Thyroid gland (tissue), 4 donors: ENCODE measurements around the gene TTC22. TPM values are rescaled to one million over a fixed set of nuclear protein-coding genes. Genes with fewer than 3 reads are reported as not detected.

Source experiments
- DNase-seq, 2 donors: peaks; one replicate each; pipeline ENCODE4 v3.0.0-alpha.2; 2019
- H3K27ac ChIP-seq, 3 donors: fragments of 200-600 bp; sonication (generic); 1 replicate in 2 of 3; 2 replicates in 1 of 3; pipeline ENCODE4 v1.5.1; 2016 to 2019; ENCODE audit warnings: mild to moderate bottlenecking in 1 of 3, moderate library complexity in 1 of 3
- H3K27me3 ChIP-seq: fragments of 200-600 bp; sonication (generic); one replicate; pipeline ENCODE4 v1.5.1; 2019
- H3K36me3 ChIP-seq, 2 donors: fragments of 200-600 bp; sonication (generic); one replicate each; pipeline ENCODE4 v1.5.1; 2016 to 2019
- H3K4me1 ChIP-seq, 2 donors: fragments of 200-600 bp; sonication (generic); one replicate each; pipeline ENCODE4 v1.5.1; 2017 to 2019
- H3K4me3 ChIP-seq, 3 donors: fragments of 200-600 bp; sonication (generic); replicated peaks in 1 of 3; 1 replicate in 2 of 3; 2 replicates in 1 of 3; pipeline ENCODE4 v1.5.1; 2016; ENCODE audit warnings: mild to moderate bottlenecking in 1 of 3
- H3K9me3 ChIP-seq: fragments of 200-600 bp; sonication (generic); one replicate; pipeline ENCODE4 v1.5.1; 2017
- CTCF ChIP-seq, 6 experiments: fragments of 200-600 bp in 3 of 6; fragments of 450-650 bp in 3 of 6; sonication (generic) in 3 of 6; IDR thresholded peaks; one replicate each; pipeline ENCODE4 v1.5.1; 2016 to 2019; ENCODE audit warnings: antibody characterized with exemption in 6 of 6, mild to moderate bottlenecking in 2 of 6, inconsistent platforms in 1 of 6, moderate library complexity in 1 of 6
- POLR2A ChIP-seq, 2 donors: fragments of 450-650 bp; IDR thresholded peaks; one replicate each; pipeline ENCODE4 v1.6.1; 2017; ENCODE audit warnings: antibody characterized with exemption in 2 of 2, mild to moderate bottlenecking in 2 of 2, moderate library complexity in 1 of 2
- WGBS, 2 donors: methylation state at CpG; one replicate each; pipeline ENCODE4 v1.1.5; 2017; 5-methylcytosine and 5-hydroxymethylcytosine counted together
- intact Hi-C: fragments of 100-400 bp; cut with DNase I; formaldehyde crosslinking; loops from one replicate; pipeline ENCODE4 v1.15.1; 2023
- total RNA-seq, 4 donors: library from RNA; depleted of rRNA; stranded (reverse); fragments of >200 nt; gene quantifications; one replicate each; pipeline ENCODE4 v1.2.3, GENCODE V29; 2016

The TTC22 gene
- total RNA-seq, 4 donors from 2014 or later = 8.0 to 14.0 (median 11.1) TPM

GRCh38 chr1:54819733-54820132 lies 18.6 kb upstream of the TTC22 start:
- intact Hi-C loops = loop anchor here (10.0 kb wide), 1 partner anchor 325 kb away; no protein-coding TSS in a partner anchor
- TF ChIP-seq CTCF (IDR thresholded peaks at IDR 0.05) (no peak), POLR2A (IDR thresholded peaks at IDR 0.05) (no peak)
- no peaks in the 10 kb centered on the region for H3K4me1 ChIP-seq
- no peaks in the 10 kb centered on the region for H3K9me3 ChIP-seq
- H3K27ac ChIP-seq = no peak overlapping the region
- H3K36me3 ChIP-seq = no peaks in the 10 kb centered on the region
- H3K4me3 ChIP-seq = no peak overlapping the region
- no peaks in the 10 kb centered on the region for H3K27me3 ChIP-seq
- no peak for DNase-seq

GRCh38 chr1:54819195-54819536 lies 18.0 kb upstream of the TTC22 start:
- TF ChIP-seq POLR2A (IDR thresholded peaks at IDR 0.05) = no peak
- no peak for DNase-seq
- H3K36me3 ChIP-seq = no peaks in the 10 kb centered on the region
- no peaks in the 10 kb centered on the region for H3K9me3 ChIP-seq
- H3K27ac ChIP-seq = no peak overlapping the region
- no peak overlapping the region for H3K4me3 ChIP-seq
- no peaks in the 10 kb centered on the region for H3K27me3 ChIP-seq
- intact Hi-C loops = loop anchor here (10.0 kb wide), 1 partner anchor 324 kb away; no protein-coding TSS in a partner anchor
- H3K4me1 ChIP-seq = no peaks in the 10 kb centered on the region
- WGBS, 2 donors = 79 to 80% methylated on average over 4 of the region's 4 CpGs

- no peaks in the 10 kb centered on the region for H3K27me3 ChIP-seq
- no peaks in the 10 kb centered on the region for H3K9me3 ChIP-seq
- no peaks in the 10 kb centered on the region for H3K36me3 ChIP-seq
- 64 to 72% methylated on average over 5 of the region's 5 CpGs for WGBS, 2 donors
- TF ChIP-seq CTCF (IDR thresholded peaks at IDR 0.05) (no peak), POLR2A (IDR thresholded peaks at IDR 0.05) (no peak)
- no peak overlapping the region for H3K4me3 ChIP-seq
- H3K4me1 ChIP-seq = no peaks in the 10 kb centered on the region
- DNase-seq = no peak
- no peak overlapping the region for H3K27ac ChIP-seq
- intact Hi-C loops = loop anchor here (10.0 kb wide), 1 partner anchor 324 kb away; no protein-coding TSS in a partner anchor
These were observed 17.5 kb upstream of the TTC22 start for GRCh38 chr1:54818461-54819194.

GRCh38 chr1:54816951-54817350 lies 15.8 kb upstream of the TTC22 start:
- 89 to 91% methylated on average over 13 of the region's 13 CpGs for WGBS, 2 donors
- DNase-seq = no peak
- intact Hi-C loops = loop anchor here (10.0 kb wide), 1 partner anchor 322 kb away; no protein-coding TSS in a partner anchor

GRCh38 chr1:54816130-54816529 lies 15.0 kb upstream of the TTC22 start:
- intact Hi-C loops = loop anchor here (10.0 kb wide), 1 partner anchor 321 kb away; no protein-coding TSS in a partner anchor
- H3K9me3 ChIP-seq = no peaks in the 10 kb centered on the region
- no peak overlapping the region for H3K27ac ChIP-seq
- no peak overlapping the region for H3K4me3 ChIP-seq
- WGBS, 2 donors = 79 to 88% methylated on average over 4 to 6 of the region's 6 CpGs
- no peak for DNase-seq
- H3K4me1 ChIP-seq = no peaks in the 10 kb centered on the region
- no peaks in the 10 kb centered on the region for H3K36me3 ChIP-seq
- TF ChIP-seq CTCF (IDR thresholded peaks at IDR 0.05) (no peak), POLR2A (IDR thresholded peaks at IDR 0.05) (no peak)
- no peaks in the 10 kb centered on the region for H3K27me3 ChIP-seq

More at GRCh38 chr1:54816951-54817350, 15.8 kb upstream of the TTC22 start:
- no peaks in the 10 kb centered on the region for H3K27me3 ChIP-seq
- no peaks in the 10 kb centered on the region for H3K4me1 ChIP-seq
- no peaks in the 10 kb centered on the region for H3K36me3 ChIP-seq
- TF ChIP-seq POLR2A (IDR thresholded peaks at IDR 0.05) = no peak
- TF ChIP-seq CTCF (IDR thresholded peaks at IDR 0.05) = no peak
- no peak overlapping the region for H3K27ac ChIP-seq
- H3K4me3 ChIP-seq = no peak overlapping the region
- H3K9me3 ChIP-seq = no peaks in the 10 kb centered on the region
